Measurements from ENCODE around the gene FGR.
A peak's percentile ranks its signal among the peaks of the same experiment; 100 is the strongest.

Gene FGR

DNA sequence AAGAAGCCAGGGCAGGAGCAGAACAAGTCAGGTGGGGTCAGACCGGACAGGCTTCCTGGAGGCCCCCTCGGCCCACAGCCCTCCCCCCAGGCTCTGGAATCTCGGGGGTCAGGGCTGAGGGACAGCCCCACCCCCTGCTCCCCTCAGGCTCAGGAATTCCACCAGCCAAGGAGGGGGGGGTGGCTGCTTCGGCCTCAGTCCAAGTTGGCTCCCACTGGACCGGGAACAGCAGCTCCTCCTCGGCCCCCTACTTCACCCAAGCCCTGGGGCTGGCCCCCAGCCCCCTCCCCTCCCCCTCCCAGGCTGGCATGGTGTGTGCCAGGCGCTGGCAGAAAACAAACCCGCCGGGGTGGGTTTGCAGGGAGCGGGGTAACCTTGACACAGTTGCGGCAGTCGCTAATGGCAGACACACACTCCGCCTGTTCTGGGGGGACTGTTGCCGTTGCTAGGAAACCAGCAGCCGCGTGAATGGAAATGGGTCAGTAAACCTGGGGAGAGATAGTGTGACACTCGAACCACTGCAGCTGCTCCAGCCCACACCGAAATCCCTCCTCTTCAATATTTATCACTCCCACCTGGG lies 63.5 kb downstream of the FGR start:
- H3K36me3 Mint-ChIP-seq (ENCODE audit: low read depth), result no peaks in the 10 kb centered on the region
- H3K27me3 Mint-ChIP-seq, result peaks cover 4% of the 10 kb centered on the region
- H3K4me1 Mint-ChIP-seq (ENCODE audit: low read depth), result peaks cover 27% of the 10 kb centered on the region
- no peak for DNase-seq
- no peak overlapping the region for H3K27ac Mint-ChIP-seq
- H3K9me3 Mint-ChIP-seq, result no peaks in the 10 kb centered on the region
- H3K4me3 Mint-ChIP-seq, result no peak overlapping the region

DNA sequence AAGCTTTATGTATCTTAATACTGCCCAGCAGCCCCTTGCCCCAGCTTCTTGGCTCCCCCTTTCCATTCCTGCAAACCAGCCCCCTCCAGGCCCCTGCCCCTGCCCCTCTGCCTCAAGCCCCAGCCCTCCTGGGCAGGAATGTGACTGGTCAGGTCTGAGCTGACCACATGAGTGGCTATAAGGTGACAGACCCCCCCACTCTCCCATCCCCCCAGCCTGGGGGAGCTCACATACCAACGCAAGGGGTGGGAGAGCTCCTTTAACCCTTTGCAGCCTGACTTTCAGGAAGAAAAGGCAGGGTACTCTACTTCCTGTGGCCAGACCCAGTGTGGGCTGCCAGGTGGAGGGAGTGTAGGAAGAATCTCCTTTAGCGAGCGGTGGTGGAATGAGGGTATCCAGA lies 64.2 kb downstream of the FGR start:
- no peaks in the 10 kb centered on the region for H3K36me3 Mint-ChIP-seq (ENCODE audit: low read depth)

DNA sequence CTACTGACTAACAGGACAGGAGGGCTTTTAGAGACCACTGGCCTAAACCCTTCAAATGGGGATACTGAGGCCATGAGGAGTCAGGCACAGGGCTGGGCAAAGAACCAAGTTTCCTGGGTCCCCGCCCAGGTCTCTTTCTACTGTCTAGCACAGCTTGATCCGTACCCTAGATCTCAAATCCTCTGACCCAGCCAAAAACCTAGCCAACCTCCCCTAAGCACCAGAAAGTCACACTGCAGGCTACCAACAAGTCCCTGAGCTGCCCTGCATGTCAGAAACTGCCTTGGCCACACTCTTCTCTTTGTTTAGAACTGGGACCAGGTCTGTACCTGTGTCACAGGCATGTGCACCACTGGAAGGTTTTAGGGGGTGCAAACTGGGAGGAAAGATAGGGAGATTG lies 64.6 kb downstream of the FGR start:
- Mint-ChIP-seq H3K27ac (no peak overlapping the region), H3K27me3 (no peaks in the 10 kb centered on the region)

More for the DNA sequence above, 64.2 kb downstream of the FGR start:
- peaks cover 26% of the 10 kb centered on the region for H3K4me1 Mint-ChIP-seq (ENCODE audit: low read depth)
- no peaks in the 10 kb centered on the region for H3K9me3 Mint-ChIP-seq
- no peak overlapping the region for H3K27ac Mint-ChIP-seq
- H3K27me3 Mint-ChIP-seq, result no peaks in the 10 kb centered on the region
- no peak overlapping the region for H3K4me3 Mint-ChIP-seq
- no peak for DNase-seq

DNA sequence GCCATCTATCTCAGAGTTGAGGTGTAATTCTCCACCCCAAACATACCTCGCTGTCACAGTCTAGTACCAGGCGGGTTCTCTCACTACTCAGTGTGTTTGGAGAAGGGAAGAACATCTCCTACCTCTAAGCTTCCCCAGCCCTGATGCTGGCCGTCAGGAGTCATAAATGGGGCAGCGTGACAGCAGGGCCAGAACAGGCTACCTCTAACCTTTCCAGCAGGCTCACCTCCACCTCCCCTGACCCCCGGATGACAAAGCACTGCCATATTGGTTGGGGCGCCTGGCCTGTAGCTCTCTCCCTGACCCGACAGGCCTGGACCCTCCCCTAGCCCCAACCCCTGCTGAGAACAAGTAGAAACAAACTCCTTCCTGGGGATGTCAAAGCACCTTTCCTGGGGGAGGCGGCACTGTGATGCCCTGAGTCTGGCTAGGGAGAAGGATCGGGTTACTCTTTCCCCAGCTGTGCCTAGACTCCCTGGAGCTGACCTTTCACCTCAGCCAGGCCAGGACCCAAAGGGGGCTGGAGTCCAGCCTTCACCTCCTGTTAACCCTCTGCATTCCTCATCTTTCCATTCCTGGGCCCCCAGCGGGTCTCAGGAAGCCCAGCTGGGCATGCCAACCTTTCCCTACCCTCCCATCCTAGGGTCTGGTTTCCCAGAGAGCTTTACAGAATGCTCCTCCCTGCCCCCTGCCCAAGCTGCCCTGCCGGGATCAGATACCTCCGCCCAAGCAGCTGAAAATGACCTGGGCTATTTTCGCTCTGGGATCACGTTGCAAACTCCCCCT lies 65.3 kb downstream of the FGR start:
- no peak overlapping the region for H3K4me3 Mint-ChIP-seq
- H3K4me1 Mint-ChIP-seq (ENCODE audit: low read depth), result peaks cover 26% of the 10 kb centered on the region

More for the DNA sequence above, 64.6 kb downstream of the FGR start:
- Mint-ChIP-seq H3K4me3 (no peak overlapping the region), H3K36me3 (ENCODE audit: low read depth) (no peaks in the 10 kb centered on the region), H3K9me3 (no peaks in the 10 kb centered on the region), H3K4me1 (ENCODE audit: low read depth) (peaks cover 26% of the 10 kb centered on the region)
- no peak for DNase-seq

DNA sequence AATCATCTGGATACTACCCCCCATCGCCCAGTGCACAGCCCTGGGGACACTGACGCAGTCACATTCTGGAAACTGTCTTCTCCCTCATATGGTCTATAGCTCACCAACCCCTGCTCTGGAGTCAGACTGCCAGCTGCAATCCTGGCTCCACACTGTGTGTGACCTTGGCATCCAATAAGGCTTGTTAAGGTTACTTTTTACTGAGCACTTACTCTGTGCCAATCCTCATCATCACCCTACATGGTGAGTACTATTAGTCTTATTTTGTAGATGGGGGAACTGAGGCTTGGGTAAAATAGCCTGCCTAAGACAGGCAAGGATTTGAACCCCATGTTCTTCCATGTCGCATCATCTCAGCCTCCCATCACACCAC lies 65.9 kb downstream of the FGR start:
- Mint-ChIP-seq H3K27ac (no peak overlapping the region), H3K36me3 (ENCODE audit: low read depth) (no peaks in the 10 kb centered on the region), H3K27me3 (no peaks in the 10 kb centered on the region), H3K4me1 (ENCODE audit: low read depth) (peaks cover 23% of the 10 kb centered on the region), H3K9me3 (no peaks in the 10 kb centered on the region), H3K4me3 (peak overlapping the region; percentile 46)
- no peak for DNase-seq

More for the DNA sequence above, 65.3 kb downstream of the FGR start:
- no peak overlapping the region for H3K27ac Mint-ChIP-seq
- H3K36me3 Mint-ChIP-seq (ENCODE audit: low read depth), result no peaks in the 10 kb centered on the region
- H3K27me3 Mint-ChIP-seq, result no peaks in the 10 kb centered on the region
- DNase-seq, result no peak
- H3K9me3 Mint-ChIP-seq, result no peaks in the 10 kb centered on the region

DNA sequence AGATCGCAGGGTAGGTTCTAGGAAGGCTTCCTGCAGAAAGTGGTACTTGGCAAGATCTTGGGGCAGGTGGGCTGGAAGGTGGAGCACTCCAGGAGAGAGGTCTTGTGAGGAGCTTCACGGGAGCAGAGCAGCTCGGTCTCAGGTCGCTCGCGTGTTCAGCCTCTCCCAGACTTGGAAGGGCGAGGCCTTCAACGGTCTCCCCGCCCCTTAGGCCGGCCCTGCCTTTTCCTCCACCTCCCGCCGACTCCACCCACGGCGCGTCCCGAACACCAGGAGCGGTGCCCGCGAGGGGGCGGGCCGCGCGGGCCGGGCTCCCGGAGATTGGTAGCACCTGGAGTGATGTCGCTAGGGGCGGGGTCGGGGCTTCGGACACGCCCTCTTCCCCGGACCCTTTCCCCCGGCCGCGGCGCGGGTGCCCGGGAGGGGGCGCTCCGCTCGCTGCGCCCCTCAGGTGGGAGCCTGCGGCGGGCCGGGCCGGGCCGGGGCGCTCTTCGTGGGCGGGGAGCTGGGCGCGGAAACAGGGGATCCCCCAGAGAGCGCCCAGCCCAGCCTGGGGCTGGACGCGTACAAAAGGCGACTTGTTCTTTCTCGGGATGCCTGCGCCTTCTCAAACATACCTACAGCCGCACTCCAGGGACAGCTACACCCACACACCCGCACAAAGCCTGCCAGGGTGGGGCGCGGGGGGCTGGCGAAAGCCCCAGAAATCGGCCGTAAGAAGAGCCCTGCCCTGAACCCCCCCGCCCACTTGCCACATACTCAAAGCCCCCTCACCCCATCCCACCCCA lies 66.5 kb downstream of the FGR start:
- Mint-ChIP-seq H3K27me3 (no peaks in the 10 kb centered on the region), H3K9me3 (no peaks in the 10 kb centered on the region), H3K4me3 (peak overlapping the region; percentile 62), H3K36me3 (ENCODE audit: low read depth) (no peaks in the 10 kb centered on the region), H3K4me1 (ENCODE audit: low read depth) (peaks cover 23% of the 10 kb centered on the region), H3K27ac (peak overlapping the region; percentile 49)
- DNase-seq, result peak; percentile 94

DNA sequence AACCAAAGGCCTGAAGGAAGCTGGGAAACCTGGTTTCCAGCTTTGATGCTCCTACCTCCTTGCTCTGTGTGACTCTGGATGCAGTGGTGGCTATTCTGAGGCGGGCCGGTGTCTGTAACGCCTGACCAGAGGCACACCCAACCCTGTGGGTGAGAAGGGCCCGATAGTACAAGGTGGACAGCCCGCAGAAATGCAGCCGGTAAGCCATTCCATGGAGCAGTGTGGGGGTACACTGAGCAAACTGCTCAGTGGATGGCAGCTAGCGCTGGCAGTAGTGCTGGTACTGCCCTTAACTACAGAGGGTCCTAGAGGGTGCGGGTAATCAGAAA lies 67.0 kb downstream of the FGR start:
- Mint-ChIP-seq H3K9me3 (no peaks in the 10 kb centered on the region), H3K27ac (peak overlapping the region; percentile 49), H3K4me1 (ENCODE audit: low read depth) (peaks cover 23% of the 10 kb centered on the region), H3K4me3 (peak overlapping the region; percentile 62), H3K27me3 (no peaks in the 10 kb centered on the region), H3K36me3 (ENCODE audit: low read depth) (no peaks in the 10 kb centered on the region)
- DNase-seq, result no peak

DNA sequence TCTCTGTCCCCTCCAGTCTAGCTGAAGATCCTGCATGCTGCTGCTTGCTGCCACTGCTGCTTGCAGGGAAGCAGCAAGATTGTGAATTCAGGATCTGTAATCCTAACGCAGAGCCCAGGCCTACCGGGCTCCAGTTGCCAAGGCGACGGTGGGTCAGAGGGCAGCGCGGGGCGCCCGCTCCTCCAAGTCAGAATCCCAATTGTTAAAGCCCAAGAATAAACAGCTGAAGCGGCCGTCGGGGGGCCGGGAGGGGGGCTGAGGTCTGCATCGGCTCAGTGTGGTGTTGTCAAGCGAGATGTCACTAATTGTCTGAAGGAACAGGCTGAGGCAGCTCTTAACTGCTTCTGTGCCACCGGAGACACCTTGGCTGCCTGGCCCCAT lies 67.8 kb downstream of the FGR start:
- H3K9me3 Mint-ChIP-seq, result no peaks in the 10 kb centered on the region
- no peak for DNase-seq
- no peaks in the 10 kb centered on the region for H3K36me3 Mint-ChIP-seq (ENCODE audit: low read depth)
- no peak overlapping the region for H3K4me3 Mint-ChIP-seq
- H3K4me1 Mint-ChIP-seq (ENCODE audit: low read depth), result peaks cover 24% of the 10 kb centered on the region
- no peaks in the 10 kb centered on the region for H3K27me3 Mint-ChIP-seq
- no peak overlapping the region for H3K27ac Mint-ChIP-seq

DNA sequence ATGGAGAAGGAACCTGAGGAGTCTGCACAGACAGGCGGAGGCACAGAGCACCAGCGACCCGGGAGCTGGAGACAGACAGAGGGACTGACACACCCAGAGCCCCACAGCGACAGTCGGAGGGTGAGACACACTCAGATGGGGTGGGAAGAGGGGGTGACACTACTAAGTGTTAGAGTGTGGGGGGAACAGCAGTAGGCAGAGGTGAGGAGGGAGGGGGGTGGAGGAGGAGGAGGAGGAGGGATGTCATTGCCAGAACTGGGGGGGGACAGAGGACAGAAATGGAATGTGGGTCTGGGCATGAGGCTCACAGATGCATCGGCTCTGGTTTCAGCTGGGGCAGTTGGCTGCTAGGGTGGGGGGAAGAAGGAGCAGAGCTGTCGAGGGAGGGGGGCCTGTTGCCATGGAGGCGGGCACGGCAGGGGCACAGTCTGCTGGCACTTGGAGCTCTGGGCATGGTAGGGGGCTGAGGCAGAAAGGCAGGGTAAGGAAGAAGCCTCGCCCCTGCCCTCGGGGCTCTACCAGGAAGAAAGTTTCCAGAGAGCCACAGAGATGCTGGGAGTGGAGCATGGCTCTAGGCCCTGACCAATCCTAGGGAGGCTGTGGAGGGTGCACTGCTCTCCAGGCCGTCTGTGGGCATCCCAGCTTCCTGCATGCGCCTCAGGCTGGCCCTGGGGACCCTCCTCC lies 68.4 kb downstream of the FGR start:
- Mint-ChIP-seq H3K9me3 (no peaks in the 10 kb centered on the region), H3K4me3 (no peak overlapping the region), H3K4me1 (ENCODE audit: low read depth) (peaks cover 24% of the 10 kb centered on the region), H3K27me3 (no peaks in the 10 kb centered on the region), H3K36me3 (ENCODE audit: low read depth) (no peaks in the 10 kb centered on the region), H3K27ac (no peak overlapping the region)
- DNase-seq, result no peak

DNA sequence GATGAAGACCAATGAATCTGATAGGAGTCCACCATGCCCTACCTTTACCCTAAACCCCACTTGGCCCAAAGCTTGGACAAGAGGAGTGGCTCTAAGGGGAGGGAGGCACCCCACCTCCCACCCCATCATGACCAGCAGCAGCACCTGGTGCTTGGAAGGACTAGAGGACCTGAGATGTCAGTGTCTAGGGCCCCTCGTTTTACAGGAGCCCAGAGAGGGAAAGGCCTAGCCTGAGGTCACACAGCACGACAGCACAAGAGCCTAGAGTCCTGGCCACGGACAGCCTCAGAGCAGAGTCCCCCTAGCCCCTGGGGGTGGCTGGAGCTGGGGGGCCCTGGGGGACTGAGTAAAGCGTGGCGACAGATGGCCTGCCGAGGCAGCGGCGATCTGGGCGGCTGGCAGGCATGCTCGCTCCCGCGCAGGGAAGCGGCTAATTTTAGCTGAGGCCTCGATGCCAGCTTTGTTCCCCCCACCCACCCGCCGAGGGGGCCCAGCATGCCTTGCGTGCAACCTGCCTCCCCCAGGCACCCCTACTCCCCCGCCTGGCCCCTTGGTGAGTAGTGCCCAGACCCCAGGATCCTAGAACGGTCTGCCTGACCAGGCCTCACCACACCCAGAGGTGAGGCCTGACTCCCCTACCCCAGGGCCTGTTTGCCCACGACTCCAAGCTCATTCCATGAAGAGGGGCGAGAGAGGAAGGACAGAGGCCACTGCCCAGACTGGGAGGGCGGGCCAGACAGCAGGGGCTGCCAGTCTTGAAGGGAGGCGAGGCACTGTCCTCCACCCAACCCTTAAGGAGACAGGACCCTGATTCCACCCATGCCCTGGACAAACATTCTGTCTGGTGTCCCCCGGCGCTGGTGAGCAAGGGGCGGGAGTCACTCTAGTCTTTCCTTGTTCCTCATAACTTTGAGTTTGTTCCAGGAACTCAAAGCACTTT lies 70.0 kb downstream of the FGR start:
- Mint-ChIP-seq H3K27me3 (no peaks in the 10 kb centered on the region), H3K4me1 (ENCODE audit: low read depth) (peaks cover 24% of the 10 kb centered on the region), H3K36me3 (ENCODE audit: low read depth) (no peaks in the 10 kb centered on the region), H3K4me3 (no peak overlapping the region), H3K9me3 (no peaks in the 10 kb centered on the region), H3K27ac (no peak overlapping the region)
- no peak for DNase-seq

DNA sequence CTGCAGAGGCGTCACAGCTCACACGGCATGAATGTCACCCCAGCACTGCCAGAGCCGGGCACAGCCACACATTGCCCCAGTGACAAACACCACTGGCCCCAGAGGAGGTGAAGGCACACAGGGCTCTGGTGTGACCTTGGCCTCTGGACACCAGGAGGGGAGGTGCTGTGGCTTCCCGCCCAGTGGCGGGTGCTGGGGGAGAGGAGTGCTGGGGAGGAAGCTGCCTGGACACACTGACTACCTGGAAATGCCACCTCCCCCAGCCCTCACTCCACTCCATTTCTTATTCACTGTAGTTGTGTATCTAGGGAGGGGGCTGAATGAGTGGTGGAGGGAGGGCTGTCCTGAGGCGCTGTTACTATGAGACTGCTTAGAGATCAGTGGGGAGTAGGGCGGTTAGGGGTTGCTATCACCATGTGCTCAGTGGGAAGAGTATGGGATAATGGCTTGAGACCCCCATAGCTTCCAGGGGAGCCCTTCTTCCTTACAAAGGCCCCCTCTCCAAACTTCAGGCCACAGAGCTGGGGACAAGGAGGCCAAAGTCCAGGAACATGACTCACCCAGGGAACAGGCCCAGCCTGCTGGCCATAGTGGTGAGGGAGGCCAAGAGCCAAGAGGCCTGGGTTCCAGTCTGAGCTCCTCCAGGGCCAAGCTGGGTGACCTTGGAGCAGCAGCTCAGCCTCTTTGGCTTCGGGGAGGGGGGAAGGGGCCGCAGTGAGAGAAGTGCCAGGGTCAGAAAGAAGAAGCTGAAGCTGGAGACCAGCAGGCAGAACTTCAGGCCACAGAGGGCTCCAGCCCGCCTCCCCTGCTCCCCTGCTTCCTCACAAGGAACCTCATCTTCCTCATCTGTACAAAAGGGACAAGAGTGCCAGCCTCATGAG lies 71.2 kb downstream of the FGR start:
- Mint-ChIP-seq H3K27me3 (no peaks in the 10 kb centered on the region), H3K4me3 (no peak overlapping the region), H3K4me1 (ENCODE audit: low read depth) (peaks cover 22% of the 10 kb centered on the region), H3K9me3 (no peaks in the 10 kb centered on the region), H3K27ac (peak overlapping the region; percentile 34), H3K36me3 (ENCODE audit: low read depth) (no peaks in the 10 kb centered on the region)
- DNase-seq, result no peak

DNA sequence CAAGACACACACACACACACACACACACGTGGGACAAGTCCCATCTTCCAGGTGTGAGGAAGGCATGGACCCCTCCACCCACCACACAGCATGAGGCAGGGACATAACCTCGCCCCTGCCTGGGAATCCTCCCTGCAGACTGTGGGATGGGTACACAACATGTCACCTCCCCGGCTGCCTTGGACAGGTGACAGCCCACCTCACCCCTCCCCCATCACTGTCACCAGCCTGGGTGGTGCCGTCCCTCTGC lies 71.7 kb downstream of the FGR start:
- H3K4me3 Mint-ChIP-seq, result no peak overlapping the region
- no peaks in the 10 kb centered on the region for H3K9me3 Mint-ChIP-seq
- H3K36me3 Mint-ChIP-seq (ENCODE audit: low read depth), result no peaks in the 10 kb centered on the region
- peaks cover 19% of the 10 kb centered on the region for H3K4me1 Mint-ChIP-seq (ENCODE audit: low read depth)
- H3K27me3 Mint-ChIP-seq, result no peaks in the 10 kb centered on the region
- no peak overlapping the region for H3K27ac Mint-ChIP-seq
- no peak for DNase-seq

DNA sequence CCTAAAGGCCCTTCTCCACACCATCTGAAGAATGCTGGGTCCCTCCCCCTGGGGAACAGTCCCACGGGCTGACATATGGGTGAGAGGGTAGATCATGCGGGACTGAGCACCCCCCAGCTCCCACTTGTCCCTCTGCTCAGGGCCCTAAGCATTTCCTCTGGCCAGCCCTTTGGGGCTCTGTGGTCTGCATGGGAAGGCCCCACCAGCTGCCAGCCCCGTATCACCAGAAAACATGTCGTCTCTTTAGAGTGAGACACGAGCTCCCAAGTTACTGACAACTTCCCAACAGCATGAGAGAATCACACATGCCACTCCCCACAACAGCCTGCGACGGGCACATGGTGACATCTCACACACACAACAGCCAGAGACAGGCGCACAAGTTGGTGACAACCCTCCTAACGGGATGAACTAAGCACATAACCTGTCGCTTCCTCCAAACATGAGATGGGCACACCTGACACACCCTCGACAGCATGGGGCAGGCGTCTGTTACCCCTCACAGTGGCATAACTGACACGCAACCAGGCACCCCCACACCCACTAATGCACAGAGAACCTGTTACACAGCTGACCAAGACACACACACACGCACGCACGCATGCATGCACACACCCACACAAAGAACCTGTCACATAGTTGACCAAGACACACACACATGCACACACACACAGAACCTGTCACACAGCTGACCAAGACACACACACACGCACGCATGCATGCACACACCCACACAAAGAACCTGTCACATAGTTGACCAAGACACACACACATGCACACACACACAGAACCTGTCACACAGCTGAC lies 72.2 kb downstream of the FGR start:
- no peaks in the 10 kb centered on the region for H3K27me3 Mint-ChIP-seq
- no peak overlapping the region for H3K4me3 Mint-ChIP-seq
- no peak overlapping the region for H3K27ac Mint-ChIP-seq
- no peak for DNase-seq
- H3K4me1 Mint-ChIP-seq (ENCODE audit: low read depth), result peaks cover 15% of the 10 kb centered on the region
- no peaks in the 10 kb centered on the region for H3K9me3 Mint-ChIP-seq
- H3K36me3 Mint-ChIP-seq (ENCODE audit: low read depth), result no peaks in the 10 kb centered on the region
